ENCODE data around the gene SNRNP48. TPM values are rescaled to one million over a fixed set of nuclear protein-coding genes. Genes with fewer than 3 reads are reported as not detected.

Gene SNRNP48
- total RNA-seq, 4 donors from 2014 or later, result 8.8 to 15.3 (median 10.7) TPM

DNA sequence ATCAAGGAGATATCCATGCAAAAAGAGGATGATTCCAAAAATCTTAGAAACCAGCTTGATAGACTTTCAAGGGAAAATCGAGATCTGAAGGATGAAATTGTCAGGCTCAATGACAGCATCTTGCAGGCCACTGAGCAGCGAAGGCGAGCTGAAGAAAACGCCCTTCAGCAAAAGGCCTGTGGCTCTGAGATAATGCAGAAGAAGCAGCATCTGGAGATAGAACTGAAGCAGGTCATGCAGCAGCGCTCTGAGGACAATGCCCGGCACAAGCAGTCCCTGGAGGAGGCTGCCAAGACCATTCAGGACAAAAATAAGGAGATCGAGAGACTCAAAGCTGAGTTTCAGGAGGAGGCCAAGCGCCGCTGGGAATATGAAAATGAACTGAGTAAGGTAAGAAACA lies 10.1 kb upstream of the SNRNP48 start:
- DNase-seq (ENCODE audit: low spot score in 2 of 2), result no peak
- no peak overlapping the region for H3K4me3 ChIP-seq (ENCODE audit: low read depth, poor library complexity, severe bottlenecking)
- TF ChIP-seq, protein P1, sequence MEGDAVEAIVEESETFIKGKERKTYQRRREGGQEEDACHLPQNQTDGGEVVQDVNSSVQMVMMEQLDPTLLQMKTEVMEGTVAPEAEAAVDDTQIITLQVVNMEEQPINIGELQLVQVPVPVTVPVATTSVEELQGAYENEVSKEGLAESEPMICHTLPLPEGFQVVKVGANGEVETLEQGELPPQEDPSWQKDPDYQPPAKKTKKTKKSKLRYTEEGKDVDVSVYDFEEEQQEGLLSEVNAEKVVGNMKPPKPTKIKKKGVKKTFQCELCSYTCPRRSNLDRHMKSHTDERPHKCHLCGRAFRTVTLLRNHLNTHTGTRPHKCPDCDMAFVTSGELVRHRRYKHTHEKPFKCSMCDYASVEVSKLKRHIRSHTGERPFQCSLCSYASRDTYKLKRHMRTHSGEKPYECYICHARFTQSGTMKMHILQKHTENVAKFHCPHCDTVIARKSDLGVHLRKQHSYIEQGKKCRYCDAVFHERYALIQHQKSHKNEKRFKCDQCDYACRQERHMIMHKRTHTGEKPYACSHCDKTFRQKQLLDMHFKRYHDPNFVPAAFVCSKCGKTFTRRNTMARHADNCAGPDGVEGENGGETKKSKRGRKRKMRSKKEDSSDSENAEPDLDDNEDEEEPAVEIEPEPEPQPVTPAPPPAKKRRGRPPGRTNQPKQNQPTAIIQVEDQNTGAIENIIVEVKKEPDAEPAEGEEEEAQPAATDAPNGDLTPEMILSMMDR (IDR thresholded peaks at IDR 0.05), result no peak
- TF ChIP-seq POLR2A (IDR thresholded peaks at IDR 0.05), result no peak
- 97 to 98% methylated on average over 9 of the region's 9 CpGs for WGBS, 2 donors
- intact Hi-C loops (cut with DNase I; ENCODE audit: low total_unique reads), result no loop called here

DNA sequence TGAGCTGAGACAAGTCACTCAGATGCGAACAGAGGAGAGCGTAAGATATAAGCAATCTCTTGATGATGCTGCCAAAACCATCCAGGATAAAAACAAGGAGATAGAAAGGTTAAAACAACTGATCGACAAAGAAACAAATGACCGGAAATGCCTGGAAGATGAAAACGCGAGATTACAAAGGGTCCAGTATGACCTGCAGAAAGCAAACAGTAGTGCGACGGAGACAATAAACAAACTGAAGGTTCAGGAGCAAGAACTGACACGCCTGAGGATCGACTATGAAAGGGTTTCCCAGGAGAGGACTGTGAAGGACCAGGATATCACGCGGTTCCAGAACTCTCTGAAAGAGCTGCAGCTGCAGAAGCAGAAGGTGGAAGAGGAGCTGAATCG lies 9.5 kb upstream of the SNRNP48 start:
- TF ChIP-seq, protein P1 (IDR thresholded peaks at IDR 0.05), result no peak
- TF ChIP-seq POLR2A (IDR thresholded peaks at IDR 0.05), result no peak
- intact Hi-C loops (cut with DNase I; ENCODE audit: low total_unique reads), result no loop called here
- WGBS, 2 donors, result 90 to 91% methylated on average over 13 of the region's 13 CpGs
- no peak for DNase-seq (ENCODE audit: low spot score in 2 of 2)
- no peak overlapping the region for H3K4me3 ChIP-seq (ENCODE audit: low read depth, poor library complexity, severe bottlenecking)

DNA sequence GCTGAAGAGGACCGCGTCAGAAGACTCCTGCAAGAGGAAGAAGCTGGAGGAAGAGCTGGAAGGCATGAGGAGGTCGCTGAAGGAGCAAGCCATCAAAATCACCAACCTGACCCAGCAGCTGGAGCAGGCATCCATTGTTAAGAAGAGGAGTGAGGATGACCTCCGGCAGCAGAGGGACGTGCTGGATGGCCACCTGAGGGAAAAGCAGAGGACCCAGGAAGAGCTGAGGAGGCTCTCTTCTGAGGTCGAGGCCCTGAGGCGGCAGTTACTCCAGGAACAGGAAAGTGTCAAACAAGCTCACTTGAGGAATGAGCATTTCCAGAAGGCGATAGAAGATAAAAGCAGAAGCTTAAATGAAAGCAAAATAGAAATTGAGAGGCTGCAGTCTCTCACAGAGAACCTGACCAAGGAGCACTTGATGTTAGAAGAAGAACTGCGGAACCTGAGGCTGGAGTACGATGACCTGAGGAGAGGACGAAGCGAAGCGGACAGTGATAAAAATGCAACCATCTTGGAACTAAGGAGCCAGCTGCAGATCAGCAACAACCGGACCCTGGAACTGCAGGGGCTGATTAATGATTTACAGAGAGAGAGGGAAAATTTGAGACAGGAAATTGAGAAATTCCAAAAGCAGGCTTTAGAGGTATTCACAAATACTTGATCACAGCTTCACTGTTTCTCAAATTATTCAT lies 8.9 kb upstream of the SNRNP48 start:
- no peak for DNase-seq (ENCODE audit: low spot score in 2 of 2)

DNA sequence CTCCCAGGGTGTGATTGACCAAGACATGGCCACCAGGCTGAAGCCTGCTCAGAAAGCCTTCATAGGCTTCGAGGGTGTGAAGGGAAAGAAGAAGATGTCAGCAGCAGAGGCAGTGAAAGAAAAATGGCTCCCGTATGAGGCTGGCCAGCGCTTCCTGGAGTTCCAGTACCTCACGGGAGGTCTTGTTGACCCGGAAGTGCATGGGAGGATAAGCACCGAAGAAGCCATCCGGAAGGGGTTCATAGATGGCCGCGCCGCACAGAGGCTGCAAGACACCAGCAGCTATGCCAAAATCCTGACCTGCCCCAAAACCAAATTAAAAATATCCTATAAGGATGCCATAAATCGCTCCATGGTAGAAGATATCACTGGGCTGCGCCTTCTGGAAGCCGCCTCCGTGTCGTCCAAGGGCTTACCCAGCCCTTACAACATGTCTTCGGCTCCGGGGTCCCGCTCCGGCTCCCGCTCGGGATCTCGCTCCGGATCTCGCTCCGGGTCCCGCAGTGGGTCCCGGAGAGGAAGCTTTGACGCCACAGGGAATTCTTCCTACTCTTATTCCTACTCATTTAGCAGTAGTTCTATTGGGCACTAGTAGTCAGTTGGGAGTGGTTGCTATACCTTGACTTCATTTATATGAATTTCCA lies 4.6 kb upstream of the SNRNP48 start:
- intact Hi-C loops (cut with DNase I; ENCODE audit: low total_unique reads), result no loop called here
- H3K4me3 ChIP-seq (ENCODE audit: low read depth, poor library complexity, severe bottlenecking), result no peak overlapping the region
- no peak for TF ChIP-seq POLR2A (IDR thresholded peaks at IDR 0.05)
- TF ChIP-seq, protein P1 (IDR thresholded peaks at IDR 0.05), result no peak
- WGBS, 2 donors, result 94 to 95% methylated on average over 28 of the region's 28 CpGs
- DNase-seq (ENCODE audit: low spot score in 2 of 2), result no peak

More for the DNA sequence above, 8.9 kb upstream of the SNRNP48 start:
- no peak for TF ChIP-seq POLR2A (IDR thresholded peaks at IDR 0.05)
- TF ChIP-seq, protein P1 (IDR thresholded peaks at IDR 0.05), result no peak
- 81 to 83% methylated on average over 14 of the region's 14 CpGs for WGBS, 2 donors
- no peak overlapping the region for H3K4me3 ChIP-seq (ENCODE audit: low read depth, poor library complexity, severe bottlenecking)
- intact Hi-C loops (cut with DNase I; ENCODE audit: low total_unique reads), result no loop called here

DNA sequence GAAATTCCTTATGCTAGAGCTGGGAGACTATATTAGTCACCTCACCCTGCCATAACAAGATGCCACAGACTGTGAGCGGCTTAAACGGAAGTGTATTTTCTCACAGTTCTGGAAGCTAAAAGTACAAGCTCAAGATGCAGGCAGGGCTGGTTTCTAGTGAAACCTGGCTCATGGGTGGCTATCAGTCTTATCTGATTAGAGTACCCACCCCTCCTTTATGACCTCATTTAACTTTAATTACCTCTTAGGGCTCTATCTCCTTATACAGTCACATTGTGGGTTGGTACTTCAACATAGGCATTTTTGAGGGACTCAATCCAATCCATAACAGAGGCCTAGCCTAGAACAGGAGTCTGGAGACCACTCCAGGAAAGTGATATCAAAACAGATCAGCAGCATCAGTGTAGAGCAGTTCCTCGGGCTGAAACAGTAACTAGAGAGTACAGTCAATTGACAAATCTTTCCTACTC lies 2.3 kb upstream of the SNRNP48 start:
- no peak overlapping the region for H3K4me3 ChIP-seq (ENCODE audit: low read depth, poor library complexity, severe bottlenecking)
- intact Hi-C loops (cut with DNase I; ENCODE audit: low total_unique reads), result no loop called here
- TF ChIP-seq POLR2A (IDR thresholded peaks at IDR 0.05), result no peak
- TF ChIP-seq, protein P1 (IDR thresholded peaks at IDR 0.05), result no peak
- 43 to 56% methylated on average over 3 of the region's 3 CpGs for WGBS, 2 donors
- no peak for DNase-seq (ENCODE audit: low spot score in 2 of 2)
